Peyer's patch (tissue), 4 donors: Measurements from ENCODE around the gene ZKSCAN5. TPM values are rescaled to one million over a fixed set of nuclear protein-coding genes. Genes with fewer than 3 reads are reported as not detected.

Experiments
- DNase-seq, 3 donors: peaks; one replicate each; pipeline ENCODE4 v3.0.0-alpha.2; 2017 to 2019
- H3K27ac ChIP-seq, 4 donors: fragments of 200-600 bp; sonication (generic); one replicate each; pipeline ENCODE4 v1.5.1; 2016 to 2019
- H3K27me3 ChIP-seq, 2 donors: fragments of 200-600 bp; sonication (generic); one replicate each; pipeline ENCODE4 v1.5.1; 2019
- H3K36me3 ChIP-seq, 3 donors: fragments of 200-600 bp; sonication (generic); one replicate each; pipeline ENCODE4 v1.5.1; 2016 to 2019
- H3K4me1 ChIP-seq, 4 donors: fragments of 200-600 bp; sonication (generic); one replicate each; pipeline ENCODE4 v1.5.1; 2016 to 2019
- H3K4me3 ChIP-seq, 4 donors: fragments of 200-600 bp; sonication (generic); 1 replicate in 3 of 4; 2 replicates in 1 of 4; pipeline ENCODE4 v1.5.1; 2016 to 2019; ENCODE audit warnings: mild to moderate bottlenecking in 1 of 4
- H3K9me3 ChIP-seq, 4 donors: fragments of 200-600 bp; sonication (generic); one replicate each; pipeline ENCODE4 v1.5.1; 2016 to 2019; ENCODE audit warnings: mild to moderate bottlenecking in 1 of 4
- POLR2A ChIP-seq, 2 donors: fragments of 450-650 bp; IDR thresholded peaks; one replicate each; pipeline ENCODE4 v1.5.1; 2017; ENCODE audit warnings: antibody characterized with exemption in 2 of 2, mild to moderate bottlenecking in 2 of 2, moderate library complexity in 2 of 2
- total RNA-seq, 4 donors: library from RNA; depleted of rRNA; stranded (reverse); fragments of >200 nt; gene quantifications; one replicate each; pipeline ENCODE4 v1.1.0, GENCODE V29; 2016
- TF ChIP-seq, protein P1 (sequence below), 6 experiments: fragments of 450-650 bp in 4 of 6; fragments of 200-600 bp in 2 of 6; sonication (generic) in 1 of 6; IDR thresholded peaks; one replicate each; pipeline ENCODE4 v1.5.1; 2017 to 2019; ENCODE audit warnings: antibody characterized with exemption in 6 of 6, mild to moderate bottlenecking in 3 of 6, moderate library complexity in 1 of 6

The ZKSCAN5 gene
- total RNA-seq, 4 donors from 2014 or later, result 7.2 to 20.6 (median 11.7) TPM

DNA sequence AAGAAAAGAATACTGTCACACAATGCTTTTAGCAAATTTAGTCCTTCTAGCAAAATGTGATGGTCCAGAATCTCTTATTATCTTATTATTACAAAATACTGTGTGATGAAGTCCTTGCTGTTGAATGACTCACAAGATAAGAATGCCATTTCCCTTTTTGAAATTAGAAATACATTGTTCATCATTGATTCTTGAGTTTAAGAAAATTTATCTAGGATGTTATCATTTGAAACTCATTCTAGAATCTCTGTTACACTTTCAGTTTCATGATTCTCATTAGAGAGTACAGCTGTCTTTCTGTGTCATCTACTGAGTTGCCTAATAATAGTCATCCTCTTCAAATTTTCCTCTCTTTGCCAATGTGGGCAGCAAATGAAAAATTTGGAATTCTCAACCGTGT is 9.6 kb downstream of the ZKSCAN5 start:
- H3K9me3 ChIP-seq, result no peaks in the 10 kb centered on the region
- no peak overlapping the region for H3K4me3 ChIP-seq
- H3K4me1 ChIP-seq, result no peaks in the 10 kb centered on the region
- H3K36me3 ChIP-seq, result peaks cover 0 to 52% (median 0%) of the 10 kb centered on the region in 3 donors
- no peak for DNase-seq
- TF ChIP-seq, protein P1, sequence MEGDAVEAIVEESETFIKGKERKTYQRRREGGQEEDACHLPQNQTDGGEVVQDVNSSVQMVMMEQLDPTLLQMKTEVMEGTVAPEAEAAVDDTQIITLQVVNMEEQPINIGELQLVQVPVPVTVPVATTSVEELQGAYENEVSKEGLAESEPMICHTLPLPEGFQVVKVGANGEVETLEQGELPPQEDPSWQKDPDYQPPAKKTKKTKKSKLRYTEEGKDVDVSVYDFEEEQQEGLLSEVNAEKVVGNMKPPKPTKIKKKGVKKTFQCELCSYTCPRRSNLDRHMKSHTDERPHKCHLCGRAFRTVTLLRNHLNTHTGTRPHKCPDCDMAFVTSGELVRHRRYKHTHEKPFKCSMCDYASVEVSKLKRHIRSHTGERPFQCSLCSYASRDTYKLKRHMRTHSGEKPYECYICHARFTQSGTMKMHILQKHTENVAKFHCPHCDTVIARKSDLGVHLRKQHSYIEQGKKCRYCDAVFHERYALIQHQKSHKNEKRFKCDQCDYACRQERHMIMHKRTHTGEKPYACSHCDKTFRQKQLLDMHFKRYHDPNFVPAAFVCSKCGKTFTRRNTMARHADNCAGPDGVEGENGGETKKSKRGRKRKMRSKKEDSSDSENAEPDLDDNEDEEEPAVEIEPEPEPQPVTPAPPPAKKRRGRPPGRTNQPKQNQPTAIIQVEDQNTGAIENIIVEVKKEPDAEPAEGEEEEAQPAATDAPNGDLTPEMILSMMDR (IDR thresholded peaks at IDR 0.05), result no peak
- no peak for TF ChIP-seq POLR2A (IDR thresholded peaks at IDR 0.05)
- no peak overlapping the region for H3K27ac ChIP-seq
- no peaks in the 10 kb centered on the region for H3K27me3 ChIP-seq

DNA sequence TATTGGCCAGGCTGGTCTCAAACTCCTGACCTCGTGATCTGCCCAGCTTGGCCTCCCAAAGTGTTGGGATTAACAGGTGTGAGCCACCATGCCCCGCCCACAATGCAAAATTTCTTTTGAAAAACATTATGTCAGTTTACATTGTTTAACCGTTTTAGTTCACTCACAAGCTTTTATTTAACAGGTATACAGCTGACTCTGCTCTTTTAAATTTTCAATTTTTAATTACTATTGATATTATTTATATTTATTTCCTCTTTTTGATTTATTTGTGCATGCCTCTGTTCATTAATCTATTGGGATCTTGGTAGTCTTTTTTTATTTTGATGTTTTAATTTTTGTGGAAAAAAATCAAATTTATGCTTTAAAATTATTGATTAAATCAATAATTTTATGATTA is 16.9 kb downstream of the ZKSCAN5 start:
- Histone ChIP-seq H3K36me3 (peaks cover 0 to 65% (median 0%) of the 10 kb centered on the region in 3 donors), H3K4me1 (no peaks in the 10 kb centered on the region), H3K4me3 (no peak overlapping the region), H3K27me3 (no peaks in the 10 kb centered on the region), H3K9me3 (no peaks in the 10 kb centered on the region), H3K27ac (no peak overlapping the region)
- DNase-seq, result no peak
- TF ChIP-seq, protein P1 (IDR thresholded peaks at IDR 0.05), result no peak
- TF ChIP-seq POLR2A (IDR thresholded peaks at IDR 0.05), result no peak

DNA sequence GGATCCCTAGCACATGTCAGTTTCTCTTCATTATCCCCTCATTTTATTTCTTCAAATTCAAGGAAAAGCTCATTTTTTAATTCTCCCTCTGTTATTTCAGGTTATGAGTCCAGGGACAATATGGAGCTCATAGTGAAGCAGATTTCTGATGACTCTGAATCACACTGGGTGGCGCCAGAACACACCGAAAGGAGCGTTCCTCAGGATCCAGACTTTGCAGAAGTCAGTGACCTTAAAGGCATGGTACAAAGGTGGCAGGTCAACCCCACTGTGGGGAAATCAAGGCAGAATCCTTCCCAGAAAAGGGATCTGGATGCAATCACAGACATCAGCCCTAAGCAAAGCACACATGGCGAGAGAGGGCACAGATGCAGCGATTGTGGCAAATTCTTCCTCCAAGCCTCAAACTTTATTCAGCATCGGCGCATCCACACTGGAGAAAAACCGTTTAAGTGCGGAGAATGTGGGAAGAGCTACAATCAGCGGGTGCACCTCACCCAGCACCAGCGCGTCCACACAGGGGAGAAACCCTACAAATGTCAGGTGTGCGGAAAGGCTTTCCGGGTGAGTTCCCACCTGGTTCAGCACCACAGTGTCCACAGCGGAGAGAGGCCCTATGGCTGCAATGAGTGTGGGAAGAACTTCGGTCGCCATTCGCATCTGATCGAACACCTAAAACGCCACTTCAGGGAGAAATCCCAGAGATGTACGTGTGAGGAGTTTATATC is 21.4 kb downstream of the ZKSCAN5 start:
- DNase-seq, result peak in 1 of 3 donors; percentile 63
- Histone ChIP-seq H3K4me1 (no peaks in the 10 kb centered on the region), H3K27ac (no peak overlapping the region), H3K27me3 (no peaks in the 10 kb centered on the region), H3K9me3 (peaks cover 0 to 13% (median 2%) of the 10 kb centered on the region in 4 donors), H3K4me3 (no peak overlapping the region), H3K36me3 (peaks cover 0 to 77% (median 0%) of the 10 kb centered on the region in 3 donors)
- TF ChIP-seq, protein P1 (IDR thresholded peaks at IDR 0.05), result peak in 3 of 6 experiments; percentile 35 to 53 (median 44)
- no peak for TF ChIP-seq POLR2A (IDR thresholded peaks at IDR 0.05)

DNA sequence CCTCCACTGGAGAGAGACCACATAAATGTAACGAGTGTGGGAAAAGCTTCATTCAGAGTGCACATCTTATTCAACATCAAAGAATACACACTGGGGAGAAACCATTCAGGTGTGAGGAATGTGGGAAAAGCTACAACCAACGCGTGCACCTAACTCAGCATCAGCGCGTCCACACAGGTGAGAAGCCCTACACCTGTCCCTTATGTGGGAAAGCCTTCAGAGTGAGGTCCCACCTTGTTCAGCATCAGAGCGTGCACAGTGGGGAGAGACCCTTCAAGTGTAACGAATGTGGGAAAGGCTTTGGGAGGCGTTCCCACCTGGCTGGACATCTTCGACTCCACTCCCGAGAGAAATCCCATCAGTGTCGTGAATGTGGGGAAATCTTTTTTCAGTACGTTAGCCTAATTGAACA is 26.9 kb downstream of the ZKSCAN5 start:
- Histone ChIP-seq H3K36me3 (peaks cover 0 to 70% (median 4%) of the 10 kb centered on the region in 3 donors), H3K27ac (no peak overlapping the region), H3K9me3 (peaks cover 0 to 40% (median 12%) of the 10 kb centered on the region in 4 donors), H3K4me1 (no peaks in the 10 kb centered on the region), H3K27me3 (no peaks in the 10 kb centered on the region), H3K4me3 (no peak overlapping the region)
- TF ChIP-seq, protein P1 (IDR thresholded peaks at IDR 0.05), result no peak
- no peak for TF ChIP-seq POLR2A (IDR thresholded peaks at IDR 0.05)
- DNase-seq, result no peak

DNA sequence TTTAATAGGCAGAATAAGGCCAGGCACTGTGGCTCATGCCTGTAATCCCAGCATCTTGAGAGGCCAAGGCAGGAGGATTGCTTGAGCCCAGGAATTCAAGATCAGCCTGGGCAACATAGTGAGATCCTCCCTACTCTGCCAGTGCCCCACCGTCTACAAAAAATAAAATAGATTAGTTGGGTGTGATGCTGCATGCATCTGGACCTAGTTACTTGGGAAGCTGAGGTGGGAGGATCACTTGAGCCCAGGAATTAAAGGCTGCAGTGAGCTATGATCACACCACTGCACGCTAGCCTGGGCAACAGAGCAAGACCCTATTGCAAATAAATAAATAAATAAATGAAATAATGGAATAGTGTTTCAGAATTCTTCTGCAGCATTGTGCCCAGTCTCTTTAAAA is 31.2 kb downstream of the ZKSCAN5 start:
- H3K4me1 ChIP-seq, result no peaks in the 10 kb centered on the region

More for the DNA sequence above, 31.2 kb downstream of the ZKSCAN5 start:
- Histone ChIP-seq H3K4me3 (no peak overlapping the region), H3K27me3 (no peaks in the 10 kb centered on the region), H3K36me3 (peaks cover 0 to 27% (median 4%) of the 10 kb centered on the region in 3 donors), H3K9me3 (peaks cover 0 to 38% (median 12%) of the 10 kb centered on the region in 4 donors), H3K27ac (no peak overlapping the region)
- TF ChIP-seq, protein P1 (IDR thresholded peaks at IDR 0.05), result no peak
- no peak for TF ChIP-seq POLR2A (IDR thresholded peaks at IDR 0.05)
- DNase-seq, result no peak
